Epithelial cell of proximal tubule (primary cell): Measurements from ENCODE around the gene DIS3L2. TPM values are rescaled to one million over a fixed set of nuclear protein-coding genes. Genes with fewer than 3 reads are reported as not detected.

ENCODE experiments used
- DNase-seq: peaks from one replicate; pipeline ENCODE4 v3.0.0-alpha.2; 2011; ENCODE audit warnings: low read depth
- H3K4me3 ChIP-seq: 2 replicates; pipeline ENCODE4 v1.5.1; 2011; ENCODE audit warnings: low read depth, mild to moderate bottlenecking, low read length
- total RNA-seq: library from RNA; depleted of rRNA; stranded (reverse); fragments of >200 nt; gene quantifications from 2 replicates; pipeline ENCODE4 v1.2.3, GENCODE V29; 2015
- TF ChIP-seq, protein P1 (sequence below): conservative IDR thresholded peaks from 2 replicates; pipeline ENCODE4 v1.5.1; 2012; ENCODE audit warnings: low read depth, mild to moderate bottlenecking, low read length

DIS3L2 gene
- total RNA-seq, 1 donor from 2014 or later: 31.6 TPM

GRCh38 chr2:232213176-232213575, 251.7 kb downstream of the DIS3L2 start:
- TF ChIP-seq, protein P1, sequence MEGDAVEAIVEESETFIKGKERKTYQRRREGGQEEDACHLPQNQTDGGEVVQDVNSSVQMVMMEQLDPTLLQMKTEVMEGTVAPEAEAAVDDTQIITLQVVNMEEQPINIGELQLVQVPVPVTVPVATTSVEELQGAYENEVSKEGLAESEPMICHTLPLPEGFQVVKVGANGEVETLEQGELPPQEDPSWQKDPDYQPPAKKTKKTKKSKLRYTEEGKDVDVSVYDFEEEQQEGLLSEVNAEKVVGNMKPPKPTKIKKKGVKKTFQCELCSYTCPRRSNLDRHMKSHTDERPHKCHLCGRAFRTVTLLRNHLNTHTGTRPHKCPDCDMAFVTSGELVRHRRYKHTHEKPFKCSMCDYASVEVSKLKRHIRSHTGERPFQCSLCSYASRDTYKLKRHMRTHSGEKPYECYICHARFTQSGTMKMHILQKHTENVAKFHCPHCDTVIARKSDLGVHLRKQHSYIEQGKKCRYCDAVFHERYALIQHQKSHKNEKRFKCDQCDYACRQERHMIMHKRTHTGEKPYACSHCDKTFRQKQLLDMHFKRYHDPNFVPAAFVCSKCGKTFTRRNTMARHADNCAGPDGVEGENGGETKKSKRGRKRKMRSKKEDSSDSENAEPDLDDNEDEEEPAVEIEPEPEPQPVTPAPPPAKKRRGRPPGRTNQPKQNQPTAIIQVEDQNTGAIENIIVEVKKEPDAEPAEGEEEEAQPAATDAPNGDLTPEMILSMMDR: no peak
- DNase-seq: no peak
- H3K4me3 ChIP-seq: no peak overlapping the region

GRCh38 chr2:232214053-232214452, 252.5 kb downstream of the DIS3L2 start:
- H3K4me3 ChIP-seq: no peak overlapping the region
- TF ChIP-seq, protein P1: no peak
- no peak for DNase-seq

- TF ChIP-seq, protein P1: no peak
- H3K4me3 ChIP-seq: no peak overlapping the region
- no peak for DNase-seq
Measured at GRCh38 chr2:232216028-232216427, 254.5 kb downstream of the DIS3L2 start.

DNA sequence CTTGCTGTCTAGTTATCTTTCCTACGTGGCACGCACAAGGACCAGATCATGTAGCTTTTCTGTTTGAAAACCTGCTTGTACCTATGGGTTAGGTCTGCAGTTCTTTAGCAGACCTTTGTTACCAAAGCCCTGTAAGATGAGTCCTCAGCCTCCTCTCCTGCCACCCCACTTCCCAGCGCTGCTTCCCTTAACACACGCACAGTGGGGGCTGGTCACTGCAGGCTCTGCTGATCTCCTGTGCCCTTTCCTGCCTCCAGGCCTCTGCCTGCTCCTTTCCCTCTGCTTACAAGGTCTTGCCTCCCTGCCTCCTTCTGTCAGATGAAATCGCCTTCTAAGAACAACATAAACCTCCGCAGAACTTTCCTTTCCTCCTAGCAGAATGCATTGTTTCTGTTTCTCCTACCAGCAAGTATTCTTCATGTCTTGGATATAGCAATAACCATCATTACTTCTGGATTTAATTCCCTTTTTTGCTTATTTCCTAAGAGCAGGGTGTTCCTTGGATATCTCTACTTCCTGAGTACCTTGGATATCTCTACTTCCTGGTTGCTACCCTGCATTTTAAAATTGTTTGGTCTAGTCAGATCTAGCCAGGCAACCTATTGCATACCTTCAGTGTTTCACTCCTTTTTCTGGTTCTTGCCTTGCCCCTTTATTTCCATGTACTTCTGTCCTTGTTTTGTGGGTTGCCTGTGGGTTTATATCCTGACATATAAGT, 257.4 kb downstream of the DIS3L2 start:
- TF ChIP-seq, protein P1: no peak
- no peak for DNase-seq

DNA sequence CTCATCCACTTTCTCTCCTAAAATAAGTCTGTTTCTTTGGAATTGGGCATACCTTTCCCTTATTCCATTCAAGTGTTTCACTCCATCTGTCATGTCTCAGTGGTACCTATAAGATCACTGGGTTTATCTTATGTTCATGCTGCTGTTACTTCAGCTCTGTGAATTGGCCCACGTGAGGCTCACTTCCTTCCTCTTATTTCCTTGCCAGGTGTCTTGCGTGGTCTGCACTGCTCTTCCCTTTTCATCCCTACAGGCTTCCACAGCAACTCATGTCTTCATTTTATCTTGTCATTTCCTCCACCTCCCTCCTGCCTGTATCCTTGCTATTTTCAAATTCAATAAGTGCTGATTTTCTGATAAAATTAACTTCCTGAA, 258.0 kb downstream of the DIS3L2 start:
- H3K4me3 ChIP-seq: no peak overlapping the region
- TF ChIP-seq, protein P1: no peak

More for the DNA sequence above, 257.4 kb downstream of the DIS3L2 start:
- no peak overlapping the region for H3K4me3 ChIP-seq

GRCh38 chr2:232219932-232220331, 258.4 kb downstream of the DIS3L2 start:
- TF ChIP-seq, protein P1: no peak
- DNase-seq: no peak
- no peak overlapping the region for H3K4me3 ChIP-seq

More for the DNA sequence above, 258.0 kb downstream of the DIS3L2 start:
- DNase-seq: no peak

GRCh38 chr2:232225429-232225828, 263.9 kb downstream of the DIS3L2 start:
- no peak overlapping the region for H3K4me3 ChIP-seq
- no peak for DNase-seq

More at GRCh38 chr2:232225429-232225828, 263.9 kb downstream of the DIS3L2 start:
- TF ChIP-seq, protein P1: no peak
